Caki2 (cell line): ENCODE results near the gene ZNF423. TPM values are rescaled to one million over a fixed set of nuclear protein-coding genes. Genes with fewer than 3 reads are reported as not detected.

Experiments
- DNase-seq: peaks from one replicate; pipeline ENCODE4 v3.0.0-alpha.2; 2015; ENCODE audit warnings: low read depth
- in situ Hi-C: cut with HindIII; loops from 2 replicates; pipeline ENCODE4 v1.10.0; 2016; ENCODE audit warnings: low sequenced_read_pairs, low pct_unique_long_range_greater_than_20kb, mixed read lengths
- total RNA-seq: library from RNA; depleted of rRNA; stranded (reverse); fragments of >200 nt; shearing (Covaris generic); gene quantifications from 2 replicates; pipeline ENCODE4 v1.2.3, GENCODE V29; 2014; ENCODE audit warnings: low replicate concordance

ZNF423 gene
- total RNA-seq, 1 experiment from 2014 or later: 0.24 TPM

DNA sequence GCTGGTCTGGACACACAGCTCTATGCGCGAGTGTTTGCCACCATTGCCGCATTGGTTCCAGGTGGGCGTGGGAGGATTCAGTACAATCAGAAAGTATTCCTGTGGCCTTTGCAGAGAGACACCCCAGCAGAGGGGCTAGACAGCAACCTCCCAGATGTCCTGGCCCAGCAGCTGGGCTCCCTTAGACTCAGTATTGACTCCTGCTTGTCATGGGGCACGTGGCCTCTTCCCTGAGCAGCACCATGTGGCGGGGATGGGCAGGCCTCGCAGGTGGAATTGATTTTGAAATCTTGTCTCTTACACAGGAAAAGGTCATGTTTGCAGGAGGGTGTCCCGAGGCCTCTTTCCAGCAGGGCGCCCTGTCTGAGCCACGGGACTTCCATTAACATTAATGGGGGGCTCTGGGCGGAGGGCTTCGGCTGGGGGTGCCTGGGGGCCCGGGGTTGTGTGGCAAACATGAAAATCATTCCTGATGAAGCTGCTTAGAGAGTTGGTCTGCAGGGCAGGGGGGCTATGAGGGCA, 385.9 kb downstream of the ZNF423 start:
- in situ Hi-C loops: no loop called here
- DNase-seq: no peak

DNA sequence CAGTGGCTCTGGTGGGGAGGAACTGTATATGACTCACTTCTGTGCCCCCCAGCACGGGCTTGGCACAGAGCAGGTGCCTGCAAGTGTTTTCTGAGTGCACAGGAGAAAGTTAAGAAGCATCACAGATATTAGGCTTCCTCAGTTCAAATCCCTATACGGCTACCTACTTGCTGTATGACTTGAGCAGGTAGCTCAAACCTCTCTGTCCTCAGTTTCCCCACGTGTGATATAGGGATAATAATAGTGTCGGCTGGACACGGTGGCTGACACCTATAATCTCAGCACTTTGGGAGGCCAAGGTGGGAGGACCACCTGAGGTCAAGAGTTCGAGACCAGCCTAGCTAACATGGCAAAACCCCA, 386.6 kb downstream of the ZNF423 start:
- DNase-seq: no peak
- in situ Hi-C loops: no loop called here

GRCh38 chr16:49468611-49469310, 387.2 kb downstream of the ZNF423 start:
- in situ Hi-C loops: no loop called here
- no peak for DNase-seq

- DNase-seq: no peak
- in situ Hi-C loops: no loop called here
These were observed 388.2 kb downstream of the ZNF423 start for GRCh38 chr16:49467540-49468372.

- in situ Hi-C loops: no loop called here
- no peak for DNase-seq
These were observed 389.0 kb downstream of the ZNF423 start for GRCh38 chr16:49466881-49467280.

DNA sequence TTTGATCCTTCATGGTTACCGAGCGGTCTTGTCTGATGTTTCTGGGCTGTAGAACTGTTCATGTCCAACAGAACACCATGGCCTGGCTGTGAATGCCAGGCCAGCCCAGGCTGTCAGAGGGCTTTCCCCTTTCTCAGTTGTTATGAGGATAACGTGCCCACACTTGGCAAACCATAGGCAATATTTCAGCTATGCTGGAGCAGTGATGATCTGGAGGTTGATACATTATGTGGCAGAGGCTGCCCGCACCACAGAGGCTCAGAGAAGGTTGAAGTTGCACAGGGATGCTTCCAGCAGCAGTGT, 389.4 kb downstream of the ZNF423 start:
- in situ Hi-C loops: no loop called here
- DNase-seq: no peak

- no peak for DNase-seq
- in situ Hi-C loops: no loop called here
These were observed 390.0 kb downstream of the ZNF423 start for GRCh38 chr16:49465661-49466528.

DNA sequence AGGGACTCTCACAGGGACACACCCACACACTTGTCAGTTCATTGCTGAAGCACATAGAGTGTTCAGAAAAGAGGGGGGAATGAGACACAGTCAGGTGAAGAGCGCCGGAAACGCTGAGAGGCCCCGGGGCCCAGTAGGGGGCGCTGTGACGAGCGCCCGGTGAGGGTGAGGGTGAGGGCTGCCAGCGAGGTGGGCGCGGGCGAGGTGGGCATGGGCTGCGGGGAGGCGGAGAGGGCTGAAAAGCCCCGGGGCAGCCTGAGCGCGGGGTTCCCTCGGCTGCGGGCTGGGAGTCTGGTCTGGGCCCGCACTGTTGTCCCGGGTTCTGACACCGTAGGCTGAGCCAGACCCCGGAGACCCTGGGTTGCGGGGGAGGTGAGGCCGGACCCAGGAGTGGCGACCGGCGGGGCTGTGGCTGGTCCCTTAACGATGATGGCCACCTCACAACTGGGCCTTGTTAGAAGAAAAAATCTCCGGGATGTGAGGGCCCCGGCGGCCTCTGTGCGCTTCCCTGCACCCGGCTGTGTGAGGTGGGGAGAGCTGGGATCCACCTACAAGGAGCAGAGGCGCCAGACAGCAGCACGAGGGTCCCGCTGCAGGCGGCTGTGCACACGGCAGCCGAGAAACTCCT, 390.9 kb downstream of the ZNF423 start:
- in situ Hi-C loops: no loop called here
- DNase-seq: no peak

DNA sequence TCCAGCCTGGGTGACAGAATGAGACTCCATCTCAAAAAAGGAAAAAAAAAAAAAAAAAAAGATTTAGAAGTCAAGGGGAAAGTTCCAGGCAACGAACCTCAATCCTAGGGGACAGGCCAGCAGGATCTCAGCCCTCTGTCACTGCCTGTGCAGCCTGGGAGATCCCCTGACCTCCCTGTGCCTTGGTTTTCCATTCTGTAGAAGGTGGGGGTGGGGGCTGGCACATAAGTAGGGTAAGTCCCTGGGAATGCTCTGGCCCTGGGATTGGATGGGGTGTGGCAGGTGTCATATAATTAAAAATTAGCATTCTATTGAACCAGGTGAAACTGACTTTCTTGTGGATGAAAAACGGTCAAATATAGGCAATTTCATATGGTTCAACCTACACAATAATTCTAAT, 391.8 kb downstream of the ZNF423 start:
- in situ Hi-C loops: no loop called here
- DNase-seq: no peak

- in situ Hi-C loops: no loop called here
- DNase-seq: no peak
These were observed 392.4 kb downstream of the ZNF423 start for GRCh38 chr16:49463529-49463928.

DNA sequence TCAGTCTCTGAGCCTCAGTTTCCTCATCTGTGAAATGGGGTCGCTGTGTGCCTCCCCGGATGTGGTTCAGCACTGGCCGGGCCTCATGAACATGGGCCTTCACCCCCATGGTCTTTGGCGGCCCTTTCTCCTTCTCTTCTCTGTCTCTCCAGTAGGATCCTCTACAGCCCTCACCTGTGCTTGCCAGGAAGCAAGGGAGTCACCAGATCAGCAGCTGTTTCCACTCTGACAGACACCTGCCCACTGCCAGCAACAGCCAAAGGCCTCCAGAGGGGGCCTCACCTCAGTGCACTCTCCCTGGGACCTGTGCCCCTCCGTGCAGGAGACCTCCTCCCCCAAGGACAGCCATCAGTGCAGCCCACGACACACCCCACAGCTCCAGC, 392.9 kb downstream of the ZNF423 start:
- in situ Hi-C loops: no loop called here

GRCh38 chr16:49462362-49462988, 393.4 kb downstream of the ZNF423 start:
- no peak for DNase-seq
- in situ Hi-C loops: no loop called here

More for the DNA sequence above, 392.9 kb downstream of the ZNF423 start:
- DNase-seq: no peak

GRCh38 chr16:49461517-49461951, 394.4 kb downstream of the ZNF423 start:
- no peak for DNase-seq
- in situ Hi-C loops: no loop called here

- DNase-seq: no peak
- in situ Hi-C loops: no loop called here
These were observed 395.0 kb downstream of the ZNF423 start for GRCh38 chr16:49460786-49461470.

- in situ Hi-C loops: no loop called here
- no peak for DNase-seq
These were observed 395.8 kb downstream of the ZNF423 start for GRCh38 chr16:49459953-49460735.

DNA sequence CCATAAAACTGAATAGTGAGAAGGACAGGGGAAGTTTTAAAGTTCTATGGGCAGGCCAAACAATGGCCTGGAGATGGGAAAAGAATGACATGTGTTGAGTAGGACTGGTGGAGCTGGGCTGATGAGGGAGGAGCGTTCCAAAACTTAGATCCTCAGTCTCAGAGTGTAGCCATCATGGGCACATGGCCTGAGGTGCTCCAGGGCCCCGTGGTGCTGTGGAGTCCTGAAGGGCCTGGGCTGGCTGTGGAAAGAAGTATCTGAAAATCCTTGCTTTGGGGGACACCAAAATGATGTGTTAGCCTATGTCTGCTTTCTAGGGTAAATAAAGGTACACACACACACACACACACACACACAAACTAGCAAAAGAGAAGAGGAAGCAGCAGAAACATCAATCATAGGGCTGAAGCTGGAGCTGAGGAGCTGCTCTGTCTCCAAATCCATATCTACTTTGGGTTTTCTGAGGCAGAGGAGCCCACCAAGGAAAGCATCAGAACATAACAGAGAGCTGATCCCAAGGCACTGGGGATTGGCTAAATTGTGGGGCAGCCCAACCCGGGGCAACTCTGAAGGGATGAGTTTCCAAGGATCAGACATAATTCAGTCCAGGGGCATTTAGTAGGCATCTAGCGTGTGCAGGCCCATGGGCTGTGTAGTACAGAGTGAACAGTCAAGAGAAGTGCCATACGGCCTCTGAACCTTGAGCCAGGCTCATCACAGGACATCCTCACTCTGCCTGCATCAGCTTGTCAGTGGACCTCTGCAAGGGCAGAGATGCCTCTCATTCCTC, 397.1 kb downstream of the ZNF423 start:
- DNase-seq: no peak
- in situ Hi-C loops: no loop called here
